Body of pancreas (tissue), 4 donors: ENCODE data around the gene MIR17HG.

Source experiments
- POLR2A ChIP-seq, 3 donors: fragments of 450-650 bp; IDR thresholded peaks; one replicate each; pipeline ENCODE4 v1.6.1; 2016; ENCODE audit warnings: antibody characterized with exemption in 3 of 3, mild to moderate bottlenecking in 2 of 3
- TF ChIP-seq, protein P1 (sequence below), 7 experiments: fragments of 450-650 bp in 4 of 7; fragments of 200-600 bp in 3 of 7; sonication (generic) in 3 of 7; IDR thresholded peaks; one replicate each; pipeline ENCODE4 v1.5.1; 2016 to 2019; ENCODE audit warnings: antibody characterized with exemption in 7 of 7

DNA sequence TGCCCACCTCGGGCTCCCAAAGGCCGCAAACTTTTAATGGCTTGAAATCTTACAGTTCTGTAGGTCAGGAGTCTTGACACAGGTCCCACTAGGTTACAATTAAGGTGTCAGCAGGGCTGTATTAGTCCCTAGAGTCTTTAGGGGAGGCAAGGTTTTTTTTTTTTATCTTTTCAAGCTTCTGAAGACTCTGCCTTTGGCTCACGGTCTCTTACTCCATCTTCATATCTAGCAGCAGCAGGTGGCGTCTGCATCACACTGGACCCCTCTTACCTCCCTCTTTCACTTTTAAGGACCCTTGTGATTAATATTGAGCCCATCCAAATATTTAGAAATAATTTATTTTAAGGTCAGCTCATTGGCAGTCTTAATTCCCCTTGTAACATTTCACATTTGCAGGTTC lies 11.6 kb downstream of the MIR17HG start:
- TF ChIP-seq, protein P1, sequence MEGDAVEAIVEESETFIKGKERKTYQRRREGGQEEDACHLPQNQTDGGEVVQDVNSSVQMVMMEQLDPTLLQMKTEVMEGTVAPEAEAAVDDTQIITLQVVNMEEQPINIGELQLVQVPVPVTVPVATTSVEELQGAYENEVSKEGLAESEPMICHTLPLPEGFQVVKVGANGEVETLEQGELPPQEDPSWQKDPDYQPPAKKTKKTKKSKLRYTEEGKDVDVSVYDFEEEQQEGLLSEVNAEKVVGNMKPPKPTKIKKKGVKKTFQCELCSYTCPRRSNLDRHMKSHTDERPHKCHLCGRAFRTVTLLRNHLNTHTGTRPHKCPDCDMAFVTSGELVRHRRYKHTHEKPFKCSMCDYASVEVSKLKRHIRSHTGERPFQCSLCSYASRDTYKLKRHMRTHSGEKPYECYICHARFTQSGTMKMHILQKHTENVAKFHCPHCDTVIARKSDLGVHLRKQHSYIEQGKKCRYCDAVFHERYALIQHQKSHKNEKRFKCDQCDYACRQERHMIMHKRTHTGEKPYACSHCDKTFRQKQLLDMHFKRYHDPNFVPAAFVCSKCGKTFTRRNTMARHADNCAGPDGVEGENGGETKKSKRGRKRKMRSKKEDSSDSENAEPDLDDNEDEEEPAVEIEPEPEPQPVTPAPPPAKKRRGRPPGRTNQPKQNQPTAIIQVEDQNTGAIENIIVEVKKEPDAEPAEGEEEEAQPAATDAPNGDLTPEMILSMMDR (IDR thresholded peaks at IDR 0.05), result no peak
- TF ChIP-seq POLR2A (IDR thresholded peaks at IDR 0.05), result no peak
